NCI-H82 (cell line): ENCODE measurements around the gene SLC8A1.
"Not testable (repeated sequence)": the region's sequence is repeated elsewhere in the genome, so short reads cannot be mapped to it uniquely, and the experiment has no call there.

ENCODE experiments used
- DNase-seq: peaks from one replicate; lab custom pipeline; 2025; lab: John Stamatoyannopoulos, UW

Gene SLC8A1

DNA sequence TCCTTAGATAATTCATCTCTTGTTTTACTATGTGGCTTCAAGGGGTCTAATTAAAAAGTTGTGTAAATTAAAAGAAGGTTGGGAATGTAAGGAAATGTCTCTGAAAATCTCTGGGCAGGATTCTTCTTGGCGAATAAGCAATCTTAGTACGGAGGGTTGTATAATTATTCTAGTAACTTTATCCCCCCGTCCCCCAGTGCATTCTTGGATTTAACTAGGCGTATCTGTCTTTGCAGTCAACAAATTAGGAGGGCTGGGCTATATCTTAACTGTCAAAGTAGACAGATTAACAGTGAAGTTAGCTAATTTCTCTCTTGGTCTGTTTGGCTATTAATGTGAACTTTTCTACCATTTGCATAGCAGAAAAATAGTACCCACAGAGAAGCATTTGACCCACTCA is 343.0 kb downstream of the SLC8A1 start:
- no peak for DNase-seq

- DNase-seq = no peak
Observed at GRCh38 chr2:40106061-40106460, 345.8 kb downstream of the SLC8A1 start.

GRCh38 chr2:40105593-40105992 is 346.3 kb downstream of the SLC8A1 start:
- DNase-seq = peak; percentile 40

- DNase-seq = peak; percentile 13
Observed at GRCh38 chr2:40103590-40103989, 348.3 kb downstream of the SLC8A1 start.

GRCh38 chr2:40103163-40103562 is 348.7 kb downstream of the SLC8A1 start:
- DNase-seq = peak; percentile 11

DNA sequence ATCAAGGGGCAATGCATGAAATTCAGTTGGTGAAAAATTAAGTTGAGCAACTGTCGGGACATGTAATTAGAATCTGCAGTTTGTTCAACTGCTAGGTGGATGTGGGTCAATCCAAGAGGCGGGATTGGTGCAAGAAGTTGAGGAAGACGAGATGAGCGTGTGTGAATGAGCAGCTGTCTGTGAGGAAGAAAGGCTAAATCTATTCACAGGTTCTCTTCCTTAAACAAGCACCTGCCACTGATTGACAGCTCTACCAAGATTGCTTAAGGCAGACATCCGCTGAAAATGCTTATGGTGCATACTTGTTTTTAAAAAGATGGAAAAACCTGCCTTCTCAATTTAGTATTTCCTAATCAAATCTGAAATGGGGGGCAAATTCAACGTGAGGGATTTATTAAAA is 349.4 kb downstream of the SLC8A1 start:
- DNase-seq = peak; percentile 75

- DNase-seq = peak; percentile 97
Observed at GRCh38 chr2:40101131-40101575, 350.7 kb downstream of the SLC8A1 start.

GRCh38 chr2:40100676-40101075 is 351.2 kb downstream of the SLC8A1 start:
- DNase-seq = no peak

GRCh38 chr2:40098786-40099470 is 353.0 kb downstream of the SLC8A1 start:
- no peak for DNase-seq

DNA sequence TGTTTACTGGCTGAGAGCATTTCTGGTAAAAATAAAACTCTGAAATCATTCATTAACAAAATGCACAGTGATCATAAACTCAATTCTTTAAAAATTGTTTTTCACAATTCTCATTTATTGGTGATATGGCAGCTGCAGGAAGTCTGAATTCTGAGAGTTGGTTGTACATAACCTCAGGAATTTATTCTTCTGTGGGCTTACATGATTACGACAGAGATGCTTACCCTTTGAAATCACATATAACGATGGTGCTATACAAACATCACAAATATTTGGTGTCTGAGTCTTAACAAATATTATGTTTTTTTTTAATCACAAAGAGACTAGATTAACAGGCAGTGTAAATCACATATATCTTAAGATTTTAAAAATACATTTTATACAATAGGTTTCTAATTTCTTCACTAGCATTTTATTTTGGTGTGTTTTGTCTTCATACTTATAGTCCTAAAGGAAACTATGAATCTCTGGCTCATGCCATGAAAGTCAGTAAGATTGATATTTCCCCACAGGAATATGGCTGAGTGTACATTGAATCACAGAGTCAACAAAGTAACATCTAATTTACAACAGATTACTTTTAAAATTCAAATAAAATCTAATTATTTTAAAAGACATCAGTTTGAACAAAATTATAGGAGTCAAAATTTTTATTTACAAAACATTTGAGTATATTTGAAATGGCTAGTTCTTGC is 354.1 kb downstream of the SLC8A1 start:
- no peak for DNase-seq

GRCh38 chr2:40096360-40096759 is 355.5 kb downstream of the SLC8A1 start:
- no peak for DNase-seq

DNA sequence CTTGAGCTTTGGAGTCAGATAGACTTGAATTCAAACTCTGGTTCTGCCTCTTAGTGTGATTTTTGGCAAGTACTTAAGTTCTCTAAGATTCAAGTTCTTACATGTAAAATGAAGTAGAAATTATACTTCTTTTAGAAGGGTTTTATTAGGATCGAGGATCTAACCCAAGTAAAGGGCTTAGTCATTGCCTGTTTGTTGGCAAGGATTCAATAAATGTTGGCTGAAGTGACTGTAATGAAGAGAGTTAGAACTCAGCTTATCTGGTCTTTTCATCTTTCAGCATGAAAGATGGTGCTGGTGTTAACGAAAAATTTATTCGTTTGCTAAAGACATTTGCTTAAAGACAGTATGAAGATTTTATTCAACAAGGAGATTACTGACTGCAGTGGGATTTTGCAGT is 356.9 kb downstream of the SLC8A1 start:
- DNase-seq = no peak

GRCh38 chr2:40094451-40094850 is 357.4 kb downstream of the SLC8A1 start:
- no peak for DNase-seq

GRCh38 chr2:40093021-40093675 is 358.7 kb downstream of the SLC8A1 start:
- DNase-seq = no peak

GRCh38 chr2:40090044-40090443 is 361.8 kb downstream of the SLC8A1 start:
- DNase-seq = peak; percentile 20

GRCh38 chr2:40087927-40088326 is 364.0 kb downstream of the SLC8A1 start:
- DNase-seq = no peak

DNA sequence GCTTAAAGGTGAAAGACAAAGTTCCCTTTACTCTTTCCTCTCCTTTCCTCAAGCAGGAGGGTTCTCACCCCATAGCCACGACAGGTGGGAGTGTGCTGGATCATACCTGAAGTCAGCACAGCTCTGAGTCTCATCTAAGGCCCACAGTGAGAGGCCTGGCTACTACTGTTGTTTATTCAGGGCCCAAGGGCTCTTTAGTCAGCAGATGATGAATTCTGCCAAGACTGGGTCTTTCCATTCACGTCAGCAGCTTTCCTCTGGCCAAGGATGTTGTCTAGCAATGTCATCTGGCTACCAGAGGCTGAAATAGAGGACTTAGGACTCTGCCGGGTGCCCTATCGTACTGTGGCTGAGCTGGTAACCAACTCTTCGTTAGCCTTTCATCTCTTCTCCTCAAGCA is 364.5 kb downstream of the SLC8A1 start:
- DNase-seq = no peak

DNA sequence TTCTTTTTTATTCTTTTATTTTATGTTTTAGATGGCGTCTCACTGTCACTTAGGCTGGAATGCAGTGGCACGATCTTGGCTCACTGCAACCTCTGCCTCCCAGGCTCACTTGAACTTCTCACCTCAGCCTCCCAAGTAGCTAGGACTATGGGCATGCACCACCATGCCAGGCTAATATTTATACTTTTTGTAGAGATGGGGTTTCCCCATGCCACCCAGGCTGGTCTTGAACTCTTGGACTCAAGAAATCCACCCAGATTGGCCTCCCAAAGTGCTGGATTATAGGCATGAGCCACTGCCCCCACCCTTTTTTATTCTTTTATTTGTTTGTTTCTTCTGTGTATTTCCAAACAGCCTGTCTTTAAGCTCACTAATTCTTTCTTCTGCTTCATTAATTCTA is 366.1 kb downstream of the SLC8A1 start:
- DNase-seq = no peak

- DNase-seq = not testable (repeated sequence)
Observed at GRCh38 chr2:40073336-40073735, 378.6 kb downstream of the SLC8A1 start.

DNA sequence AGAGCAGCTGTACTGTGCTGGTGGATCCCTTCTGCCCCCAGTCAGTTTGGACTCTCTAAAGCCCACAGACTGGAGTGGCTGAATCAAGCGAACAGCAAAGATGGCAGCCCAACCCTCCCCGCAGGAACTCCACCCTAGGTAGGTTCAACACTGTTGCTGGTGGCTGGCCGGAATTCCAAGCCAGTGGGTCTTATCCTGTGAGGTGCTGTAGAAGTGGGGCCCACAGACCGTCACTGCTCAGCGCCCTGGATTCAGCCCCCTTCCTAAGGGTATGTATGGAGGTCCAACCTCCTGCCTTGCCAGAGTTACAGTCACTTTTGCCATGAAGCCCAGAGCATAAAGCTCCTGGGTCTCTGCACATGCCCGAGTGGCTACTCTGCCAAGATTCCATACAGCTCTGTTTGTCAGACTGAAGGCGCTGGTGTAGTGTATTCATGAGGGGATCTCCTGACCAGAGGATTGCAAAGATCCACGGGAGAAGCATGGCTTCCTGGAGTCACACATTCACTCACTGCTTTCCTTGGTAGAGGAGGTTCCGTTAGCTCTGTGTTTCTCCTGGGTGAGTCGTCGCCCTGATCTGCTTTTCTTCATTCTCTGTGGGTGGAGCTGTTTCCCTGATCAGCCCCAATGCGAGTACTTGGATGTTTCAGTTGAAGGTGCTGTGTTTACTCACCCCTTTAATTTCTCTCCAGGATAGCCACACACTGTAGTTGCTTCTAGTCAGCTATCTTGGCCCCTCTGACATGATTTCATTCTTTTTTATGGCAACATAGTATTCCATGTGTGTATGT is 379.3 kb downstream of the SLC8A1 start:
- no peak for DNase-seq

DNA sequence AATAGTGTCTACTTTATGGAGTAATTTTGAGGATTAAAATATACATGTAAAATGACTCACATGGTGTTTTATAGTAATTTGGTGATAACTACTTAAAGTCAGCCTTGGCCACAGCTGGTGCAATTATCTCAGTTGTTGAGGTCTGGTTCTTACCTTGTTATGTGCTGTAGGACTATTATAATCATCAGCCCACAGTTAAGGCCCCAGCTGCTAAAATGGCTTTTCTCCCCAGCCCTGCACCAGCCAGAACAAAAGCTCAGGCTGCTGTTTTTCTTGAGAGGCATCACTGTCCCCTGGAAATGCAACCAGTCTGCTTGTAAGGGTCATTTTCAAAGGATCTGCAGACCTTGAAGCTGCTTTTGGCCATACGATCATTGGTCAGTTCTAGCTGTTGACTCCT is 389.5 kb downstream of the SLC8A1 start:
- DNase-seq = peak; percentile 40

DNA sequence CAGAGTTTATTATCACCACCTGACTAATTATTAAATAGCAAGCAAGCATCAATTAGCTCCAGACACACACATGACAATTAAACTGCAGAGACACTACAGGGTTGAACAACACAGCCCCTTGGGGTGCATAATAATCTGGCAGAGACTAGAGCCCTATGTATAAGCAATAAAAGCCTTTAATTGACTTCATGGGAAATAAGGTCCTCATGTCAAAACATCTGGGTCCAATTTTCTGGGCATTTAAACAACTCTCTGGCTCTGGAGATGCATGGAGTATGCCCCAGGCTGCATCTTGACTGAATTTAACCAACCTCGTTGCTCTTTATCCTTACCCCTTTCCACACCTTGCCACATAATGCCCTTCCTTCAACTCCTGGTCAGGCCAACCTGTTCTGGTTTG is 402.1 kb downstream of the SLC8A1 start:
- DNase-seq = no peak
